ENCODE measurements around the gene HRCT1. TPM values are rescaled to one million over a fixed set of nuclear protein-coding genes. Genes with fewer than 3 reads are reported as not detected.

The HRCT1 gene
- total and polyA plus RNA-seq, 2 donors (not counting 1 experiment from before 2014, with no cell fraction given): not detected

DNA sequence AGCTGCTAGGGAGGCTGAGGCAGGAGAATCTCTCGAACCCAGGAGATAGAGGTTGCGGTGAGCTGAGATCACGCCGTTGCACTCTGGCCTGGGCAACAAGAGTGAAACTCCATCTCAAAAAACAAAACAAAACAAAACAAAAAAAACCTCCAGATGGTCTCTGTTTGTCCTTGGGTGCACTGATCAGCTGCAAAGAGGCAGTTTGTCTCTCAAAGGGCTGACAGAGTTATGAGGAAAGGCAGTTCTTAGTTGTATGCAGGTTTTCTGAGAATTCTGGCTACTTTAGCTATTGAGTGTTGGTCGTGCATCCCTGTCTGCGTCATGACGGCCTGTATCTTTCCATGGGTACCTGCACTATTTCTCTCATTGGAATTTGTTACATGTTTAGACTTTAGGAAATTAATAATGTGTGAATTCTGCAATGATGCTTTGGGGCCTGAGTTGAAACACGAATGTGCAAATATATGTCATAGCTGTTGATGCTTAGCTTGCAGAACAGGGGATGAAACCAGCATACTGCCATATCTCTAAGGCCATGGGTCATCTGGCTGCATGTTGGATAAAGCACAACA lies 33.8 kb downstream of the HRCT1 start:
- Mint-ChIP-seq H3K27me3 (peaks cover 31% of the 10 kb centered on the region), H3K27ac (no peak overlapping the region), H3K4me3 (no peak overlapping the region), H3K9me3 (ENCODE audit: insufficient read depth) (no peaks in the 10 kb centered on the region), H3K4me1 (peaks cover 18% of the 10 kb centered on the region)
- H3K27ac ChIP-seq (ENCODE audit: low read length in 2 of 2): no peak overlapping the region
- no peaks in the 10 kb centered on the region for H3K79me2 ChIP-seq (ENCODE audit: control insufficient read depth, insufficient read depth, low read length)
- ChIA-PET CTCF (interaction anchor here (1.3 to 1.4 kb wide), 2 partner anchors 20 to 84 kb away, joined by 4 to 5 read pairs; no protein-coding TSS in a partner anchor), POLR2A (no interaction called here)
- H3K9me3 ChIP-seq (ENCODE audit: control extremely low read depth in 1 of 3, control insufficient read depth in 2 of 3, insufficient read depth in 1 of 3, low read length in 2 of 3): peaks cover 0 to 4% (median 4%) of the 10 kb centered on the region in 3 donors
- no peak overlapping the region for H3K9ac ChIP-seq (ENCODE audit: low read length)
- no peaks in the 10 kb centered on the region for H3K36me3 ChIP-seq (replicated peaks in 1 of 2; ENCODE audit: control extremely low read depth in 1 of 2, control insufficient read depth in 1 of 2, extremely low read depth in 1 of 2, insufficient read depth in 2 of 2, low read length in 1 of 2)
- H3K4me2 ChIP-seq (replicated peaks; ENCODE audit: low read depth, low read length, poor library complexity, severe bottlenecking): no peak overlapping the region
- intact Hi-C loops (cut with micrococcal nuclease): no loop called here
- no peak for DNase-seq
- peaks cover 0 to 15% (median 9%) of the 10 kb centered on the region in 4 experiments for H3K27me3 ChIP-seq (replicated peaks in 1 of 4; ENCODE audit: control extremely low read depth in 1 of 4, control insufficient read depth in 3 of 4, insufficient read depth in 4 of 4, low read length in 3 of 4)
- H3K4me1 ChIP-seq (ENCODE audit: control insufficient read depth in 2 of 2, insufficient read depth in 2 of 2, low read length in 2 of 2): peaks cover 11 to 14% of the 10 kb centered on the region in 2 donors
- no peak overlapping the region for H2AFZ ChIP-seq (ENCODE audit: insufficient read depth, low read depth, low read length, poor library complexity, severe bottlenecking)
- TF ChIP-seq EZH2 (IDR thresholded peaks at IDR 0.05; ENCODE audit: borderline replicate concordance, insufficient read depth, low read depth, low read length, poor library complexity, severe bottlenecking): no peak
- TF ChIP-seq, protein P1, sequence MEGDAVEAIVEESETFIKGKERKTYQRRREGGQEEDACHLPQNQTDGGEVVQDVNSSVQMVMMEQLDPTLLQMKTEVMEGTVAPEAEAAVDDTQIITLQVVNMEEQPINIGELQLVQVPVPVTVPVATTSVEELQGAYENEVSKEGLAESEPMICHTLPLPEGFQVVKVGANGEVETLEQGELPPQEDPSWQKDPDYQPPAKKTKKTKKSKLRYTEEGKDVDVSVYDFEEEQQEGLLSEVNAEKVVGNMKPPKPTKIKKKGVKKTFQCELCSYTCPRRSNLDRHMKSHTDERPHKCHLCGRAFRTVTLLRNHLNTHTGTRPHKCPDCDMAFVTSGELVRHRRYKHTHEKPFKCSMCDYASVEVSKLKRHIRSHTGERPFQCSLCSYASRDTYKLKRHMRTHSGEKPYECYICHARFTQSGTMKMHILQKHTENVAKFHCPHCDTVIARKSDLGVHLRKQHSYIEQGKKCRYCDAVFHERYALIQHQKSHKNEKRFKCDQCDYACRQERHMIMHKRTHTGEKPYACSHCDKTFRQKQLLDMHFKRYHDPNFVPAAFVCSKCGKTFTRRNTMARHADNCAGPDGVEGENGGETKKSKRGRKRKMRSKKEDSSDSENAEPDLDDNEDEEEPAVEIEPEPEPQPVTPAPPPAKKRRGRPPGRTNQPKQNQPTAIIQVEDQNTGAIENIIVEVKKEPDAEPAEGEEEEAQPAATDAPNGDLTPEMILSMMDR (IDR thresholded peaks at IDR 0.05): no peak
- WGBS (ENCODE audit: insufficient coverage): 100% methylated on average over 1 of the region's 8 CpGs
- H4K20me1 ChIP-seq (ENCODE audit: control insufficient read depth, insufficient read depth, low read length, poor library complexity, severe bottlenecking): no peaks in the 10 kb centered on the region
- H3K4me3 ChIP-seq (ENCODE audit: control extremely low read depth in 1 of 5, extremely low read depth in 1 of 5, insufficient read depth in 1 of 5, low read depth in 2 of 5, low read length in 4 of 5): no peak overlapping the region
- no peak for ATAC-seq (ENCODE audit: low read depth)
